ENCODE results near the gene MRPL36. TPM values are rescaled to one million over a fixed set of nuclear protein-coding genes. Genes with fewer than 3 reads are reported as not detected.
"Not testable (repeated sequence)": the region's sequence is repeated elsewhere in the genome, so short reads cannot be mapped to it uniquely, and the experiment has no call there.

The MRPL36 gene
- polyA plus RNA-seq, 10 donors: 26.2 to 38.6 (median 32.4) TPM

- peak in 1 of 3 donors; percentile 16 for DNase-seq
These were observed 481 bp downstream of the MRPL36 start for GRCh38 chr5:1799110-1799601.

- not testable (repeated sequence) for DNase-seq
These were observed 1.0 kb downstream of the MRPL36 start for GRCh38 chr5:1798589-1798988.

- no peak for DNase-seq
These were observed 1.8 kb downstream of the MRPL36 start for GRCh38 chr5:1797855-1798254.

GRCh38 chr5:1797103-1797800 lies 2.4 kb downstream of the MRPL36 start:
- no peak for DNase-seq

- DNase-seq: no peak
These were observed 3.1 kb downstream of the MRPL36 start for GRCh38 chr5:1796371-1797102.

- no peak for DNase-seq
These were observed 3.7 kb downstream of the MRPL36 start for GRCh38 chr5:1795931-1796330.

- DNase-seq: no peak
These were observed 4.1 kb downstream of the MRPL36 start for GRCh38 chr5:1795506-1795905.

- DNase-seq: no peak
These were observed 4.7 kb downstream of the MRPL36 start for GRCh38 chr5:1794901-1795290.

- no peak for DNase-seq
These were observed 5.4 kb downstream of the MRPL36 start for GRCh38 chr5:1793966-1794900.

GRCh38 chr5:1793301-1793740 lies 6.3 kb downstream of the MRPL36 start:
- peak in 2 of 3 donors; percentile 19 to 73 for DNase-seq

GRCh38 chr5:1792842-1793266 lies 6.8 kb downstream of the MRPL36 start:
- DNase-seq: peak in 2 of 3 donors; percentile 14 to 54

- no peak for DNase-seq
These were observed 8.5 kb downstream of the MRPL36 start for GRCh38 chr5:1791176-1791575.

- DNase-seq: peak in 2 of 3 donors; percentile 43 to 53
These were observed 9.7 kb downstream of the MRPL36 start for GRCh38 chr5:1789834-1790471.

- not testable (repeated sequence) for DNase-seq
These were observed 10.2 kb downstream of the MRPL36 start for GRCh38 chr5:1789438-1789833.

- no peak for DNase-seq
These were observed 10.8 kb downstream of the MRPL36 start for GRCh38 chr5:1788828-1789227.

GRCh38 chr5:1788200-1788599 lies 11.4 kb downstream of the MRPL36 start:
- no peak for DNase-seq

GRCh38 chr5:1787472-1788047 lies 12.1 kb downstream of the MRPL36 start:
- DNase-seq: no peak

- no peak for DNase-seq
These were observed 12.8 kb downstream of the MRPL36 start for GRCh38 chr5:1786621-1787471.

GRCh38 chr5:1785984-1786383 lies 13.7 kb downstream of the MRPL36 start:
- no peak for DNase-seq

GRCh38 chr5:1785062-1785461 lies 14.6 kb downstream of the MRPL36 start:
- no peak for DNase-seq
